CD4-positive, alpha-beta T cell treated with Interleukin-6 at 100 ng/mL for 8 hours (primary cell): ENCODE measurements around the gene GRIN3B.
"Not testable (repeated sequence)": the region's sequence is repeated elsewhere in the genome, so short reads cannot be mapped to it uniquely, and the experiment has no call there.

Experiments used
- DNase-seq: peaks from one replicate; pipeline ENCODE4 v3.0.0-alpha.2; 2020; ENCODE audit warnings: mixed read lengths, low spot score

Gene GRIN3B

GRCh38 chr19:1000095-1000494 is at the start of gene GRIN3B:
Gene GRIN3B (plus strand): TSS chr19:1000419. CDS start chr19:1000438, 19 bp downstream.
- DNase-seq = peak; percentile 49

- DNase-seq = no peak
Measured at GRCh38 chr19:952049-952679, 48.1 kb upstream of the GRIN3B start.

- DNase-seq = no peak
Measured at GRCh38 chr19:952680-953444, 47.4 kb upstream of the GRIN3B start.

- DNase-seq = no peak
Measured at GRCh38 chr19:953445-954271, 46.6 kb upstream of the GRIN3B start.

- DNase-seq = no peak
Measured at GRCh38 chr19:954272-954671, 45.9 kb upstream of the GRIN3B start.

- no peak for DNase-seq
Measured at GRCh38 chr19:954672-955494, 45.3 kb upstream of the GRIN3B start.

- DNase-seq = no peak
Measured at GRCh38 chr19:955803-956765, 44.1 kb upstream of the GRIN3B start.

GRCh38 chr19:956766-957440 is 43.3 kb upstream of the GRIN3B start:
- no peak for DNase-seq

- not testable (repeated sequence) for DNase-seq
Measured at GRCh38 chr19:957578-957977, 42.6 kb upstream of the GRIN3B start.

- DNase-seq = no peak
Measured at GRCh38 chr19:958967-959855, 41.0 kb upstream of the GRIN3B start.

GRCh38 chr19:960020-960419 is 40.2 kb upstream of the GRIN3B start:
- DNase-seq = no peak

GRCh38 chr19:960601-960938 is 39.6 kb upstream of the GRIN3B start:
- no peak for DNase-seq

GRCh38 chr19:961866-962620 is 38.2 kb upstream of the GRIN3B start:
- DNase-seq = no peak

- no peak for DNase-seq
Measured at GRCh38 chr19:962683-963400, 37.4 kb upstream of the GRIN3B start.

- no peak for DNase-seq
Measured at GRCh38 chr19:963486-963951, 36.7 kb upstream of the GRIN3B start.

- no peak for DNase-seq
Measured at GRCh38 chr19:964116-964520, 36.1 kb upstream of the GRIN3B start.
